Mesenchymal stem cell (in vitro differentiated cells and primary cell): Measurements from ENCODE around the gene TOMM40.
A peak's percentile ranks its signal among the peaks of the same experiment; 100 is the strongest.

Experiments
- DNase-seq: peaks from one replicate; pipeline ENCODE4 v3.0.0-alpha.2; 2013
- H2AFZ ChIP-seq: one replicate; pipeline ENCODE4 v1.6.1; 2013; ENCODE audit warnings: low read depth, mild to moderate bottlenecking, control low read depth, inconsistent platforms, low read length, moderate library complexity
- H2AK5ac ChIP-seq: 2 replicates; pipeline ENCODE4 v1.6.1; 2013; ENCODE audit warnings: low read length, moderate library complexity, mild to moderate bottlenecking, inconsistent platforms; ENCODE audit not compliant: severe bottlenecking
- H2BK120ac ChIP-seq: one replicate; pipeline ENCODE4 v1.6.1; 2013; ENCODE audit warnings: low read depth, mild to moderate bottlenecking, inconsistent platforms, low read length, moderate library complexity
- H2BK12ac ChIP-seq, 2 experiments: one replicate each; pipeline ENCODE4 v1.6.1; 2013; ENCODE audit warnings: inconsistent platforms in 2 of 2, low read length in 2 of 2, mild to moderate bottlenecking in 2 of 2, moderate library complexity in 2 of 2, control low read depth in 1 of 2
- H2BK15ac ChIP-seq: one replicate; pipeline ENCODE4 v1.6.1; 2013; ENCODE audit warnings: mild to moderate bottlenecking, low read depth, inconsistent platforms; ENCODE audit not compliant: poor library complexity, severe bottlenecking
- H2BK5ac ChIP-seq: 2 replicates; pipeline ENCODE4 v1.6.1; 2013; ENCODE audit warnings: low read depth, mild to moderate bottlenecking, low read length, control low read depth, inconsistent platforms; ENCODE audit not compliant: poor library complexity, severe bottlenecking
- H3K14ac ChIP-seq, 2 experiments: one replicate each; pipeline ENCODE4 v1.6.1; 2013; ENCODE audit warnings: inconsistent platforms in 2 of 2, low read length in 2 of 2, control low read depth in 1 of 2, mild to moderate bottlenecking in 1 of 2, moderate library complexity in 1 of 2
- H3K18ac ChIP-seq, 2 experiments: one replicate each; pipeline ENCODE4 v1.6.1; 2013; ENCODE audit warnings: inconsistent platforms in 2 of 2, low read length in 2 of 2, control low read depth in 1 of 2, low read depth in 1 of 2, mild to moderate bottlenecking in 1 of 2
- H3K23ac ChIP-seq, 2 experiments: one replicate each; pipeline ENCODE4 v1.6.1; 2013; ENCODE audit warnings: inconsistent platforms in 2 of 2, low read length in 2 of 2, mild to moderate bottlenecking in 2 of 2, moderate library complexity in 2 of 2, control low read depth in 1 of 2
- H3K27ac ChIP-seq: 2 replicates; pipeline ENCODE4 v1.5.1; 2013; ENCODE audit warnings: mild to moderate bottlenecking, moderate library complexity, low read length, control low read depth, inconsistent platforms; ENCODE audit not compliant: poor library complexity, severe bottlenecking
- H3K27me3 ChIP-seq, 2 experiments: 2 replicates each; pipeline versions ENCODE4 v1.6.1 to v1.7.0; 2013; ENCODE audit warnings: low read length in 2 of 2, mild to moderate bottlenecking in 2 of 2, moderate library complexity in 2 of 2, control low read depth in 1 of 2, inconsistent platforms in 1 of 2; ENCODE audit not compliant: control insufficient read depth in 1 of 2, insufficient read depth in 1 of 2
- H3K36me3 ChIP-seq, 2 experiments: 2 replicates each; pipeline versions ENCODE4 v1.6.1 to v1.7.0; 2013; ENCODE audit warnings: low read length in 2 of 2, control low read depth in 1 of 2, inconsistent platforms in 1 of 2, low read depth in 1 of 2, mild to moderate bottlenecking in 1 of 2; ENCODE audit not compliant: insufficient read depth in 2 of 2, control insufficient read depth in 1 of 2
- H3K4ac ChIP-seq, 2 experiments: one replicate each; pipeline ENCODE4 v1.6.1; 2013; ENCODE audit warnings: inconsistent platforms in 2 of 2, low read length in 2 of 2, mild to moderate bottlenecking in 2 of 2, moderate library complexity in 2 of 2, control low read depth in 1 of 2, low read depth in 1 of 2
- H3K4me1 ChIP-seq: 2 replicates; pipeline ENCODE4 v1.6.1; 2013; ENCODE audit warnings: low read depth, low read length, control low read depth; ENCODE audit not compliant: control insufficient read depth, insufficient read depth
- H3K4me2 ChIP-seq: 2 replicates; pipeline ENCODE4 v1.6.1; 2013; ENCODE audit warnings: low read length, mild to moderate bottlenecking, inconsistent platforms; ENCODE audit not compliant: poor library complexity, severe bottlenecking
- H3K4me3 ChIP-seq, 2 experiments: 2 replicates each; pipeline versions ENCODE4 v1.5.1 to v1.7.0; 2013; ENCODE audit warnings: low read length in 2 of 2, mild to moderate bottlenecking in 2 of 2, control low read depth in 1 of 2, low read depth in 1 of 2; ENCODE audit not compliant: insufficient read depth in 1 of 2
- H3K79me1 ChIP-seq: replicated peaks from 2 replicates; pipeline ENCODE4 v1.6.1; 2013; ENCODE audit warnings: mild to moderate bottlenecking, control low read depth, low read length, inconsistent platforms; ENCODE audit not compliant: poor library complexity, severe bottlenecking
- H3K9ac ChIP-seq: 2 replicates; pipeline ENCODE4 v1.7.0; 2013; ENCODE audit warnings: mild to moderate bottlenecking, low read length, moderate library complexity
- H3K9me3 ChIP-seq: 2 replicates; pipeline ENCODE4 v1.7.0; 2013; ENCODE audit warnings: mild to moderate bottlenecking, low read length; ENCODE audit not compliant: control insufficient read depth
- H4K8ac ChIP-seq: one replicate; pipeline ENCODE4 v1.6.1; 2013; ENCODE audit warnings: inconsistent platforms, mild to moderate bottlenecking, low read length, moderate library complexity
- H4K91ac ChIP-seq: one replicate; pipeline ENCODE4 v1.6.1; 2013; ENCODE audit warnings: mild to moderate bottlenecking, low read length, inconsistent platforms
- WGBS: methylation state at CpG from one replicate; pipeline ENCODE4 v1.1.7; 2013; ENCODE audit warnings: mixed read lengths; 5-methylcytosine and 5-hydroxymethylcytosine counted together

Gene TOMM40

GRCh38 chr19:44846455-44847143 lies 44.5 kb upstream of the TOMM40 start:
- WGBS: under 1% methylated on average over 45 of the region's 51 CpGs

DNA sequence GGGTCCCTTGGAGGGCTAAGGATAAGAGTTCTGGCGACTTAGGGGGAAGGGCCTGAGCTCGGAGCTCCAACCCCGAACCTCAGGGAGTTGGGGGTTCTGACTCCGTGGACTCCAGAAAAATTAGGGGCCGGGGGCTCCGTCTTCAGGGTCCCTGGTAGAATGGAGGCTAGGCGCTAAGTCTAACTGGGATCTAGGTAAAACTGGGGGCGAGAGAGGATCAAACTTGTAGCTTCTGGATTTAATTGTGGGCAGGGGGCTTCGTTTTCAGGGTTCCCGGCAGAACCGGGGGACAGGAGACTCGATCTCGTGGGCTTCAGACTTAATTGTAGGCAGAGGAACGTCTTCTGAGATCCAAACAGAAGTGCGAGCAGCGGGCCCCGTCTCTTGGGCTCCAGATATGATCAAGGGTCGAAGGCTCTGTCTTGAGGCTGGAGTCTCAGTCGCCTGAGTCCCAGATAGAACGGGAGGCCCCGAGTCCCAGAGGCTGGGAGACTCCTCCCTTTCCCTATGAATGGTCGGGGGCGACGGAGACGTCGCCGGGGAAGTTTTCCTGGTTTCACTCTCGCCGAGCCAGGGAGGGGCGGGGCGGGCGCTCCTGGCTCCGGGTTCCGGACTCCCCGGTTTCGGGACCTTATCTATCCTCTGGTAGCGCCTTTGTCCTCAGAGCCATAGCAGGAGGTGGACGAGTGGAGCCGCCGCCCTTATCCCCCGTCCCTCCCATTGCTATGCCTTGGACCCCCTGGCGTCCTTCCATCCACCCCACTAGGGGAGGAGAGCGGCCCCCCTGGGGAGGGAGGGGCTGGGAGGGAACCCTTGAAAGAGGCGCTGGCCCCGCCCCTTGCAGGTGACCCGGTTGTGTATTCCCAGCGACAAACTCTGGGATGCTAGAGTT lies 43.7 kb upstream of the TOMM40 start:
- Histone ChIP-seq H3K36me3 (peaks cover 0 to 12% of the 10 kb centered on the region in 2 experiments), H2BK5ac (peak overlapping the region; percentile 99), H2BK12ac (peak overlapping the region; percentile 11 to 47), H3K18ac (peak overlapping the region; percentile 94), H3K4me1 (peaks cover 34% of the 10 kb centered on the region), H2AFZ (no peak overlapping the region), H3K79me1 (no peaks in the 10 kb centered on the region), H2BK15ac (peak overlapping the region; percentile 94), H3K14ac (peak overlapping the region; percentile 77 to 79), H3K4me2 (peak overlapping the region; percentile 71), H3K27ac (peak overlapping the region; percentile 98), H3K9ac (peak overlapping the region; percentile 98), H4K8ac (peak overlapping the region; percentile 69), H2BK120ac (peak overlapping the region; percentile 66), H3K27me3 (no peaks in the 10 kb centered on the region), H3K23ac (peak overlapping the region; percentile 68 to 78), H3K4ac (peak overlapping the region; percentile 68 to 95), H2AK5ac (peak overlapping the region; percentile 78), H4K91ac (peak overlapping the region; percentile 81), H3K9me3 (no peaks in the 10 kb centered on the region), H3K4me3 (peak overlapping the region; percentile 95)
- peak; percentile 92 for DNase-seq
- WGBS: 1% methylated on average over 42 of the region's 47 CpGs

More at GRCh38 chr19:44846455-44847143, 44.5 kb upstream of the TOMM40 start:
- Histone ChIP-seq H4K8ac (peak overlapping the region; percentile 77), H3K4me3 (peak overlapping the region; percentile 95), H3K79me1 (no peaks in the 10 kb centered on the region), H3K27me3 (no peaks in the 10 kb centered on the region), H3K9ac (peak overlapping the region; percentile 98), H2BK12ac (peak overlapping the region; percentile 11 to 91), H3K27ac (peak overlapping the region; percentile 98), H2BK15ac (peak overlapping the region; percentile 98), H3K14ac (peak overlapping the region; percentile 77 to 96), H2BK120ac (peak overlapping the region; percentile 66), H3K4me2 (peak overlapping the region; percentile 71), H2BK5ac (peak overlapping the region; percentile 99), H3K36me3 (peaks cover 0 to 9% of the 10 kb centered on the region in 2 experiments), H3K9me3 (no peaks in the 10 kb centered on the region), H4K91ac (peak overlapping the region; percentile 96), H3K4ac (peak overlapping the region; percentile 95 to 99), H2AK5ac (peak overlapping the region; percentile 78), H2AFZ (no peak overlapping the region), H3K23ac (peak overlapping the region in 1 of 2 experiments; percentile 79), H3K4me1 (peaks cover 31% of the 10 kb centered on the region), H3K18ac (peak overlapping the region; percentile 94 to 99)
- peak; percentile 43 for DNase-seq

DNA sequence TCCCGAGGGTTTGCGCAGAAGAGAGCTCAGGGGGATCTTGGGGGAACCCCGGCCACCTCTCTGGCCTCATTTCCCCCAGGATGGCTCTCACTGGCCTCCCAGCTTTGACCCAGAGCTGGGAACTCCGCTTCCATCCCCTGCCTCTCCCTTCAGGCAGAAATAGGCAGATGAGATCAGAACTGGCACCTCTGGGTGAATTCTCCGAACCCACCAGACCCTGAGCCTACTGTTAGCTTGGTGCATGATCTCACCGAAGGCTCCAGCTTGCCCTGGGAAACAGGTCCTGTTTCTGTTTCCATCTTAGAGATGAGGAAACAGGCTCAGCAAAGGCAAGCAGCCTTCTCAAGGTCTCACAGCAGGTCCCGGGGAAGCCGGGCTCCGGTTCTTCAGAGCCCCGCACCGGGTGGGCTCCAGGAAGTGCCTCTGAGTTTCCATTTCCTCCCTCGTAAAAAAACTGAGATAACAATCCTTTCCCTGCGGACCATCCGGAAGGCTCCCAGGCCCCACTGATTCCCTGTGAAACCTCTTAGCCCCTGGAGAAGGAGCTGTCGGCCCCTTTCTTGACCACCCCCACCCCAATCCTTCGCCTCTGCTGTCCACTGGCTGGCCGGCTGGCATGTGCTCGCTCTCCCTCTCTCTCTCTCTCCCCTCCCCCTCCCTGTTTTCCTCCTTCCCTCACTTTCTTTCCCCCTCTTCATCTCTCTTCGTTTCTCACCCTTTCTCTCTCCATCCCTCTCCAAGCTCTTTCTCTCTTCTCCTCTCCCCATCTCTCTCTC lies 42.8 kb upstream of the TOMM40 start:
- under 1% methylated on average over 19 of the region's 19 CpGs for WGBS
- Histone ChIP-seq H2BK120ac (peak overlapping the region; percentile 3), H3K14ac (peak overlapping the region in 1 of 2 experiments; percentile 19), H3K9me3 (no peaks in the 10 kb centered on the region), H2BK5ac (peak overlapping the region; percentile 60), H3K23ac (peak overlapping the region in 1 of 2 experiments; percentile 63), H3K36me3 (peaks cover 0 to 12% of the 10 kb centered on the region in 2 experiments), H3K4ac (peak overlapping the region; percentile 68 to 75), H2AFZ (no peak overlapping the region), H2BK15ac (peak overlapping the region; percentile 94), H4K91ac (peak overlapping the region; percentile 44), H3K9ac (peak overlapping the region; percentile 98), H3K4me2 (peak overlapping the region; percentile 71), H3K4me3 (peak overlapping the region; percentile 95), H3K18ac (peak overlapping the region; percentile 46 to 94), H3K27me3 (no peaks in the 10 kb centered on the region), H3K79me1 (no peaks in the 10 kb centered on the region), H4K8ac (peak overlapping the region; percentile 74), H3K27ac (peak overlapping the region; percentile 98), H2BK12ac (peak overlapping the region; percentile 6 to 87), H3K4me1 (peaks cover 34% of the 10 kb centered on the region), H2AK5ac (no peak overlapping the region)
- peak; percentile 90 for DNase-seq
